Endothelial cell of umbilical vein (primary cell): Measurements from ENCODE around the gene PRPF39. TPM values are rescaled to one million over a fixed set of nuclear protein-coding genes. Genes with fewer than 3 reads are reported as not detected.
"Not testable (repeated sequence)": the region's sequence is repeated elsewhere in the genome, so short reads cannot be mapped to it uniquely, and the experiment has no call there.

Experiments
- BruUV-seq: library from RNA; stranded (reverse); fragments of 400-500 nt; replicated peaks from 2 replicates; lab custom pipeline; 2021; lab: Mats Ljungman, UMichigan
- CTCF ChIA-PET: fragments of 300-600, 350-600 bp; sonication (Branson Sonifier 250); formaldehyde crosslinking; loops from one replicate; lab custom pipeline; 2021; ENCODE audit warnings: antibody characterized with exemption, inconsistent platforms; lab: Charles Lee
- POLR2A ChIA-PET: fragments of 300-600, 350-600 bp; sonication (Branson Sonifier 250); formaldehyde crosslinking; loops from one replicate; lab custom pipeline; 2021; ENCODE audit warnings: antibody characterized with exemption, inconsistent platforms; lab: Charles Lee
- DNase-seq: peaks from one replicate; pipeline ENCODE4 v3.0.0-alpha.2; 2011; ENCODE audit warnings: low read depth, low spot score
- FAIRE-seq: peaks from 2 replicates; lab custom pipeline; 2011; peaks lifted over from hg19 to GRCh38; lab: Jason Lieb, UNC
- H2AFZ ChIP-seq: 2 replicates; pipeline ENCODE4 v1.6.0; 2012; ENCODE audit warnings: low read depth, low read length, control low read depth, inconsistent platforms
- H3K27ac ChIP-seq: 2 replicates; pipeline ENCODE4 v1.5.1; 2011; ENCODE audit warnings: low read depth, mild to moderate bottlenecking, control low read depth, low read length, moderate library complexity; ENCODE audit not compliant: insufficient read depth
- H3K27me3 ChIP-seq, 2 experiments: 2 replicates each; pipeline versions ENCODE4 v1.6.0 to v1.6.1; 2011; ENCODE audit warnings: low read length in 2 of 2, mixed read lengths in 1 of 2; ENCODE audit not compliant: control insufficient read depth in 2 of 2, insufficient read depth in 2 of 2
- H3K36me3 ChIP-seq, 2 experiments: 2 replicates in 1 of 2; 3 replicates in 1 of 2; pipeline ENCODE4 v1.5.1; 2011; ENCODE audit warnings: low read length in 2 of 2, mild to moderate bottlenecking in 1 of 2, moderate library complexity in 1 of 2; ENCODE audit not compliant: control insufficient read depth in 2 of 2, insufficient read depth in 2 of 2; ENCODE audit errors: extremely low read depth in 1 of 2
- H3K4me1 ChIP-seq: 3 replicates; pipeline ENCODE4 v1.5.1; 2011; ENCODE audit warnings: mild to moderate bottlenecking, low read length; ENCODE audit not compliant: control insufficient read depth, insufficient read depth; ENCODE audit errors: extremely low read depth
- H3K4me2 ChIP-seq: 2 replicates; pipeline ENCODE4 v1.6.1; 2011; ENCODE audit warnings: low read length, control low read depth, mixed read lengths; ENCODE audit not compliant: insufficient read depth
- H3K4me3 ChIP-seq, 3 experiments: fragments of 200-600 bp in 1 of 3; sonication (generic), shearing (Covaris generic) in 1 of 3; replicated peaks in 1 of 3; 2 replicates each; pipeline ENCODE4 v1.5.1; 2011 to 2016; ENCODE audit warnings: control low read depth in 3 of 3, low read length in 3 of 3, mild to moderate bottlenecking in 2 of 3, inconsistent platforms in 1 of 3, low read depth in 1 of 3, moderate library complexity in 1 of 3; ENCODE audit not compliant: insufficient read depth in 1 of 3
- H3K79me2 ChIP-seq: 2 replicates; pipeline ENCODE4 v1.6.0; 2012; ENCODE audit warnings: low read length, inconsistent platforms; ENCODE audit not compliant: control insufficient read depth, insufficient read depth
- H3K9ac ChIP-seq: replicated peaks from 2 replicates; pipeline ENCODE3; 2011; ENCODE audit warnings: low read length, control low read depth; ENCODE audit not compliant: insufficient read depth; ENCODE audit errors: extremely low read depth
- H3K9me1 ChIP-seq: replicated peaks from 3 replicates; pipeline ENCODE4 v1.6.0; 2011; ENCODE audit warnings: mild to moderate bottlenecking, low read length; ENCODE audit not compliant: control insufficient read depth, insufficient read depth; ENCODE audit errors: extremely low read depth
- H3K9me3 ChIP-seq: replicated peaks from 2 replicates; pipeline ENCODE4 v1.5.1; 2012; ENCODE audit warnings: low read length, inconsistent platforms; ENCODE audit not compliant: control insufficient read depth, insufficient read depth
- H4K20me1 ChIP-seq: replicated peaks from 2 replicates; pipeline ENCODE3; 2011; ENCODE audit warnings: mild to moderate bottlenecking, low read length; ENCODE audit not compliant: control insufficient read depth, insufficient read depth; ENCODE audit errors: extremely low read depth
- CTCF ChIP-seq, 2 donors: IDR thresholded peaks; 1 replicate in 1 of 2; 2 replicates in 1 of 2; pipeline ENCODE4 v1.5.1; 2011; ENCODE audit warnings: low read length in 2 of 2, mild to moderate bottlenecking in 2 of 2, moderate library complexity in 2 of 2, control low read depth in 1 of 2, inconsistent platforms in 1 of 2, low read depth in 1 of 2; ENCODE audit not compliant: insufficient read depth in 1 of 2; ENCODE audit errors: extremely low read depth in 1 of 2
- POLR2A ChIP-seq: IDR thresholded peaks from 2 replicates; pipeline ENCODE4 v1.6.1; 2012; ENCODE audit warnings: low read depth, mild to moderate bottlenecking, control low read depth, low read length
- POLR2AphosphoS5 ChIP-seq: IDR thresholded peaks from 2 replicates; pipeline ENCODE4 v1.6.1; 2012; ENCODE audit warnings: low read depth, mild to moderate bottlenecking, control low read depth, low read length, moderate library complexity; ENCODE audit not compliant: insufficient read depth
- dilution Hi-C: fragments of 300-500 bp; cut with MboI; formaldehyde crosslinking; loops from one replicate; pipeline ENCODE4 v1.15.0; 2019; ENCODE audit warnings: low sequenced_read_pairs; ENCODE audit not compliant: extremely low pct_ligation_motif_present
- intact Hi-C: fragments of 100-400 bp; cut with micrococcal nuclease; formaldehyde crosslinking; loops from one replicate; pipeline ENCODE4 v1.10.0; 2022
- polyA plus RNA-seq, 4 experiments: library from polyadenylated mRNA; depleted of rRNA in 3 of 4; stranded (reverse) in 3 of 4; unstranded in 1 of 4; fragments of >200 nt; gene quantifications; 2 replicates each; pipeline versions ENCODE4 v1.2.1 to v1.2.3, GENCODE V29; 2011 to 2012; ENCODE audit warnings: missing spikeins in 1 of 4
- total RNA-seq: library from RNA; stranded (reverse); gene quantifications from 2 replicates; pipeline ENCODE4 v1.2.3, GENCODE V29; 2021

PRPF39 gene
- total and polyA plus RNA-seq, 2 donors (not counting 3 experiments of a cell fraction or from before 2014, with no cell fraction given) = 24.8 to 44.4 TPM

DNA sequence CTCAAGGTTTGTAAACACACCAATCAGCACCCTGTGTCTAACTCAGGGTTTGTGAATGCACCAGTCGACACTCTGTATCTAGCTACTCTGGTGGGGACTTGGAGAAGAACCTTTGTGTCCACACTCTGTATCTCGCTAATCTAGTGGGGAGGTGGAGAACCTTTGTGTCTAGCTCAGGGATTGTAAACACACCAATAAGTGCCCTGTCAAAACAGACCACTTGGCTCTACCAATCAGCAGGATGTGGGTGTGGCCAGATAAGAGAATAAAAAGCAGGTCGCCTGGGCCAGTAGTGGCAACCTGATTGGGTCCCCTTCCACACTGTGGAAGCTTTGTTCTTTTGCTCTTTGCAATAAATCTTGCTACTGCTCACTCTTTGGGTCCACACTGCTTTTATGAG lies 2.8 kb upstream of the PRPF39 start:
- FAIRE-seq, H2AFZ ChIP-seq, H3K9ac ChIP-seq, H3K4me3 ChIP-seq, DNase-seq, H3K4me1 ChIP-seq, H3K36me3 ChIP-seq, POLR2A ChIA-PET, H3K4me2 ChIP-seq, H3K27ac ChIP-seq, dilution Hi-C loops, BruUV-seq, H4K20me1 ChIP-seq, H3K27me3 ChIP-seq, H3K9me1 ChIP-seq, H3K9me3 ChIP-seq: not testable (repeated sequence)
- intact Hi-C loops = loop anchor here (5.0 kb wide), 1 partner anchor 184 kb away; a partner anchor contains a TSS
- peaks cover 22% of the 10 kb centered on the region for H3K79me2 ChIP-seq
- CTCF ChIA-PET = interaction anchor here (1.1 kb wide), 1 partner anchor 9 kb away, joined by 3 read pairs; no protein-coding TSS in a partner anchor

DNA sequence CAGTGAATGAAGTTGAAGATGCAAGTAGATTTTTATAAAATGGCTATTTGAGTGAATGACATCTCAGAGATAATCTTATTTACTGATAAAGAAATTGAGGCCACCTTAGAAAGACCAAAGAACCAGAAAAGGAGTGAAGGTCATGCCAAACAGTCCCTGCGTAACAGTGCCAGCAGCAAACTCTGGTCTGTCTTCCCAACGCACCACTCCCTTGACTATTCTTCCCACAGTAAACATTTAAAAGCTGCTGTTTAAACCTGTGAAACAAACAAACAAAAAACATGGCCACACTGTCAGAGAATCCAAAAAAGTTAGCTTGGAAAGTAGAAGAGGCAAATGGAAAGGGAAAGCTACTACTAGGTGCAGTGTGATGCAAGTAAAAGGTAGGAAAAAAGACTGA lies 1.5 kb upstream of the PRPF39 start:
- DNase-seq (no peak), FAIRE-seq (no peak)
- dilution Hi-C loops (no loop called here), intact Hi-C loops (loop anchor here (5.0 kb wide), 1 partner anchor 185 kb away; a partner anchor contains a TSS)
- H3K9me1 ChIP-seq = no peaks in the 10 kb centered on the region
- ChIA-PET CTCF (no interaction called here), POLR2A (no interaction called here)
- no peak for TF ChIP-seq POLR2A
- TF ChIP-seq POLR2AphosphoS5 = no peak
- TF ChIP-seq CTCF (IDR thresholded peaks at IDR 0.05; ENCODE audit: extremely low read depth in 1 of 2, insufficient read depth in 1 of 2, low read depth in 1 of 2, low read length in 2 of 2) = no peak
- H3K9ac ChIP-seq = no peak overlapping the region
- no peaks in the 10 kb centered on the region for H3K9me3 ChIP-seq
- H2AFZ ChIP-seq = no peak overlapping the region
- no TSS peak for BruUV-seq
- no peak overlapping the region for H3K4me2 ChIP-seq
- peaks cover 3% of the 10 kb centered on the region for H4K20me1 ChIP-seq
- H3K27me3 ChIP-seq = no peaks in the 10 kb centered on the region
- no peaks in the 10 kb centered on the region for H3K36me3 ChIP-seq
- H3K4me3 ChIP-seq = no peak overlapping the region
- H3K79me2 ChIP-seq = peaks cover 35% of the 10 kb centered on the region
- H3K27ac ChIP-seq = no peak overlapping the region
- peaks cover 8% of the 10 kb centered on the region for H3K4me1 ChIP-seq
